HG03469 (cell line): ENCODE results near the gene FTCD.

Experiments used
- ATAC-seq: cut with Tn5 transposase; IDR thresholded peaks from one replicate; pipeline ENCODE4 v1.9.1; 2021; ENCODE audit warnings: mild to moderate bottlenecking, moderate library complexity, moderate number of reproducible peaks; ENCODE audit not compliant: unreplicated experiment

FTCD gene

GRCh38 chr21:46095083-46095719, 60.2 kb downstream of the FTCD start:
- no peak for ATAC-seq

- ATAC-seq, result no peak
These were observed 60.8 kb downstream of the FTCD start for GRCh38 chr21:46094401-46095082.

GRCh38 chr21:46093668-46094400, 61.5 kb downstream of the FTCD start:
- no peak for ATAC-seq

GRCh38 chr21:46092811-46093667, 62.3 kb downstream of the FTCD start:
- no peak for ATAC-seq

GRCh38 chr21:46092026-46092764, 63.2 kb downstream of the FTCD start:
- ATAC-seq, result no peak

GRCh38 chr21:46091631-46092025, 63.8 kb downstream of the FTCD start:
- no peak for ATAC-seq

GRCh38 chr21:46091118-46091517, 64.3 kb downstream of the FTCD start:
- ATAC-seq, result no peak

- ATAC-seq, result no peak
These were observed 66.1 kb downstream of the FTCD start for GRCh38 chr21:46089285-46089684.

- no peak for ATAC-seq
These were observed 67.2 kb downstream of the FTCD start for GRCh38 chr21:46088189-46088588.

GRCh38 chr21:46087641-46088040, 67.7 kb downstream of the FTCD start:
- no peak for ATAC-seq
